Gastrocnemius medialis (tissue), 4 donors: ENCODE results near the gene TET3. TPM values are rescaled to one million over a fixed set of nuclear protein-coding genes. Genes with fewer than 3 reads are reported as not detected.

ENCODE experiments used
- ATAC-seq, 2 donors: fragments of 150-250 bp; one replicate each; pipeline ENCODE4 v1.9.1; 2016
- DNase-seq, 2 donors: peaks; one replicate each; pipeline ENCODE4 v3.0.0-alpha.2; 2019
- H3K27ac ChIP-seq, 4 donors: fragments of 200-600 bp; sonication (generic); 1 replicate in 1 of 4; 2 replicates in 3 of 4; pipeline ENCODE4 v1.5.1; 2016 to 2018; ENCODE audit warnings: mild to moderate bottlenecking in 2 of 4, moderate library complexity in 1 of 4
- H3K27me3 ChIP-seq, 3 donors: fragments of 200-600 bp; sonication (generic) in 2 of 3; 1 replicate in 1 of 3; 2 replicates in 2 of 3; pipeline versions ENCODE4 v1.5.1 to v1.6.0; 2016 to 2019; ENCODE audit warnings: mild to moderate bottlenecking in 1 of 3, moderate library complexity in 1 of 3
- H3K36me3 ChIP-seq, 2 donors: fragments of 200-600 bp; sonication (generic) in 1 of 2; one replicate each; pipeline ENCODE4 v1.5.1; 2017 to 2018
- H3K4me1 ChIP-seq, 2 donors: fragments of 200-600 bp; sonication (generic) in 1 of 2; one replicate each; pipeline ENCODE4 v1.5.1; 2016 to 2017; ENCODE audit warnings: mild to moderate bottlenecking in 2 of 2
- H3K4me3 ChIP-seq, 4 donors: fragments of 200-600 bp; sonication (generic) in 3 of 4; 1 replicate in 1 of 4; 2 replicates in 3 of 4; pipeline ENCODE4 v1.5.1; 2016 to 2019; ENCODE audit warnings: mild to moderate bottlenecking in 2 of 4
- H3K9me3 ChIP-seq, 3 donors: fragments of 200-600 bp; sonication (generic) in 2 of 3; 1 replicate in 1 of 3; 2 replicates in 2 of 3; pipeline ENCODE4 v1.5.1; 2016 to 2019
- POLR2A ChIP-seq, 2 donors: fragments of 450-650 bp; IDR thresholded peaks; one replicate each; pipeline ENCODE4 v1.6.1; 2017; ENCODE audit warnings: antibody characterized with exemption in 2 of 2, mild to moderate bottlenecking in 2 of 2, moderate library complexity in 2 of 2
- in situ Hi-C, 4 donors: fragments of 200-750 bp; cut with MboI; loops; one replicate each; pipeline versions ENCODE4 v1.15.0 to v1.8.0; 2017; ENCODE audit warnings: low sequenced_read_pairs in 4 of 4
- intact Hi-C: fragments of 100-400 bp; cut with DNase I; formaldehyde crosslinking; loops from one replicate; pipeline ENCODE4 v1.15.1; 2023; ENCODE audit warnings: low total_unique reads
- total RNA-seq, 4 donors: library from RNA; depleted of rRNA; stranded (reverse); fragments of >200 nt; gene quantifications; one replicate each; pipeline versions ENCODE4 v1.1.0 to v1.2.3, GENCODE V29; 2016
- TF ChIP-seq, protein P1 (sequence below), 5 experiments: fragments of 450-650 bp in 3 of 5; fragments of 200-600 bp in 2 of 5; sonication (generic) in 2 of 5; IDR thresholded peaks in 4 of 5; conservative IDR thresholded peaks in 1 of 5; 1 replicate in 4 of 5; 2 replicates in 1 of 5; pipeline ENCODE4 v1.5.1; 2016 to 2019; ENCODE audit warnings: antibody characterized with exemption in 5 of 5, mild to moderate bottlenecking in 3 of 5, moderate library complexity in 3 of 5

Gene TET3
- total RNA-seq, 4 donors from 2014 or later = 2.1 to 3.3 (median 2.9) TPM

DNA sequence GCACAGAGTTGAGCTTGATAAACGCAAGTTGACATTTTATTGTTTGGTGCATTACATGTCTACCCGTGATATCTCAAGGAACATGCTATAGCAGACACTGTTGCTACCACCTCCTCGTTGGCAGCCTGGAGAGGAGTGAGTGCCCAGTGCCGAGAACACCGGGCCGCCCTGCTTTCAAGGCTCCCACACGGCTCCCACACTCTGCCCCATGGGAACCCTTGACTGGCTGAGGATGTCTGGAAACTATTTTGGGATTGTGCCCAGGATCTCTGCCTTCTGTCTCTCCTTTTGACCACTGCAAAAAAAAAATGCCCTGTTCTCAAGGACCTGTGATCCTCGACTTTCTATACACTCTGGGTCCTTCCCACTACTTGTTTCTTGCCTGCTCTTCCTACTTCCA lies 21.1 kb downstream of the TET3 start:
- intact Hi-C loops = loop anchor here (10.0 kb wide), 1 partner anchor 139 kb away; the partner anchor contains the start of gene BOLA3
- Histone ChIP-seq H3K4me1 (peaks cover 40 to 43% of the 10 kb centered on the region in 2 donors), H3K9me3 (no peaks in the 10 kb centered on the region), H3K27me3 (no peaks in the 10 kb centered on the region), H3K27ac (no peak overlapping the region), H3K4me3 (no peak overlapping the region), H3K36me3 (no peaks in the 10 kb centered on the region)
- TF ChIP-seq, protein P1, sequence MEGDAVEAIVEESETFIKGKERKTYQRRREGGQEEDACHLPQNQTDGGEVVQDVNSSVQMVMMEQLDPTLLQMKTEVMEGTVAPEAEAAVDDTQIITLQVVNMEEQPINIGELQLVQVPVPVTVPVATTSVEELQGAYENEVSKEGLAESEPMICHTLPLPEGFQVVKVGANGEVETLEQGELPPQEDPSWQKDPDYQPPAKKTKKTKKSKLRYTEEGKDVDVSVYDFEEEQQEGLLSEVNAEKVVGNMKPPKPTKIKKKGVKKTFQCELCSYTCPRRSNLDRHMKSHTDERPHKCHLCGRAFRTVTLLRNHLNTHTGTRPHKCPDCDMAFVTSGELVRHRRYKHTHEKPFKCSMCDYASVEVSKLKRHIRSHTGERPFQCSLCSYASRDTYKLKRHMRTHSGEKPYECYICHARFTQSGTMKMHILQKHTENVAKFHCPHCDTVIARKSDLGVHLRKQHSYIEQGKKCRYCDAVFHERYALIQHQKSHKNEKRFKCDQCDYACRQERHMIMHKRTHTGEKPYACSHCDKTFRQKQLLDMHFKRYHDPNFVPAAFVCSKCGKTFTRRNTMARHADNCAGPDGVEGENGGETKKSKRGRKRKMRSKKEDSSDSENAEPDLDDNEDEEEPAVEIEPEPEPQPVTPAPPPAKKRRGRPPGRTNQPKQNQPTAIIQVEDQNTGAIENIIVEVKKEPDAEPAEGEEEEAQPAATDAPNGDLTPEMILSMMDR (IDR thresholded peaks at IDR 0.05 in 4 of 5, conservative IDR thresholded peaks at IDR 0.05 in 1 of 5) = no peak
- TF ChIP-seq POLR2A (IDR thresholded peaks at IDR 0.05) = no peak
- in situ Hi-C loops = no loop called here
- DNase-seq (no peak), ATAC-seq (no peak)

DNA sequence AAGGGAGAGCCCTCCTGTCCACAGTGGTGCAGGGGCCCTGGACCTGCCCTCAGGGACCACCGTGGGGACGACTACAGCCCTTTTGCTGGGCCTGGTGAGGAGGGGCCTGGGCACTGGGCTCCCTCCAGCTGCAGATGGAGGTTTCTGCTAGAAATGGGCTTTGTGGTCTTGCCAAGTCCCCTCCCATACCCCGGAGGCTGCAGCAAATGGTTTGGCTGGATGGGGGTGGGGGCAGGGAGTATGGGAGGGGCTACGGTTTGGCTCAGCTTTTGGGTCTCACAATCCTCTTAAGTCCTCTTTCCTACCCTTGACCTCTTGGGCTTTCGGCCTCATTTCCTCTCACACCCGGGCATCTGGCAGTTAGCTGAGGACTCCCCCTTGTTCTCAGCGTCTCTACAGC lies 21.7 kb downstream of the TET3 start:
- ATAC-seq (no peak), DNase-seq (no peak)
- Histone ChIP-seq H3K4me1 (peaks cover 40 to 43% of the 10 kb centered on the region in 2 donors), H3K36me3 (no peaks in the 10 kb centered on the region), H3K4me3 (no peak overlapping the region), H3K27ac (no peak overlapping the region), H3K27me3 (no peaks in the 10 kb centered on the region), H3K9me3 (no peaks in the 10 kb centered on the region)
- TF ChIP-seq, protein P1 (IDR thresholded peaks at IDR 0.05 in 4 of 5, conservative IDR thresholded peaks at IDR 0.05 in 1 of 5) = no peak
- no peak for TF ChIP-seq POLR2A (IDR thresholded peaks at IDR 0.05)
- intact Hi-C loops = loop anchor here (10.0 kb wide), 1 partner anchor 138 kb away; the partner anchor contains the start of gene BOLA3
- in situ Hi-C loops = no loop called here

DNA sequence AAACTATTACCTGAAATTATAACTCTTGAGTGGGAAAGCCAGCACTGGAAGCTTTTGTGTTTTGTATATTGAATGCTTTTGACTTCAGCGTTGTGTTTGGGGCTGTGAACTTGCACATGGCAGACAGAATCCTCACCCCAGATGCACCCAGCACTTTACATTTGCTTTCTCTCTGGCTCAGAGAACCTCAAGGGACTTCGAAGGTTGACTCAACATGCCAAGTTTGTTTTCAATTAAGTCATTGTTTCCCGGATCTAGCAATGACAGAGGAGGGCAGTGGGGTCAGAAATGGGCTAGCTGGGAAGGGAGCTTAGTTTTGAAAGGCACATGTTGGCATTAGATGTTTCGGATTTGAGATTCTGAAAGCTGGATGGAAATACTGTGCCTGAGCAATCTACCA lies 22.4 kb downstream of the TET3 start:
- Histone ChIP-seq H3K27me3 (no peaks in the 10 kb centered on the region), H3K27ac (no peak overlapping the region), H3K9me3 (no peaks in the 10 kb centered on the region), H3K4me3 (no peak overlapping the region), H3K4me1 (peaks cover 40 to 43% of the 10 kb centered on the region in 2 donors), H3K36me3 (no peaks in the 10 kb centered on the region)
- TF ChIP-seq POLR2A (IDR thresholded peaks at IDR 0.05) = no peak
- TF ChIP-seq, protein P1 (IDR thresholded peaks at IDR 0.05 in 4 of 5, conservative IDR thresholded peaks at IDR 0.05 in 1 of 5) = no peak
- DNase-seq (no peak), ATAC-seq (no peak)
- intact Hi-C loops (loop anchor here (10.0 kb wide), 1 partner anchor 138 kb away; the partner anchor contains the start of gene BOLA3), in situ Hi-C loops (no loop called here)

DNA sequence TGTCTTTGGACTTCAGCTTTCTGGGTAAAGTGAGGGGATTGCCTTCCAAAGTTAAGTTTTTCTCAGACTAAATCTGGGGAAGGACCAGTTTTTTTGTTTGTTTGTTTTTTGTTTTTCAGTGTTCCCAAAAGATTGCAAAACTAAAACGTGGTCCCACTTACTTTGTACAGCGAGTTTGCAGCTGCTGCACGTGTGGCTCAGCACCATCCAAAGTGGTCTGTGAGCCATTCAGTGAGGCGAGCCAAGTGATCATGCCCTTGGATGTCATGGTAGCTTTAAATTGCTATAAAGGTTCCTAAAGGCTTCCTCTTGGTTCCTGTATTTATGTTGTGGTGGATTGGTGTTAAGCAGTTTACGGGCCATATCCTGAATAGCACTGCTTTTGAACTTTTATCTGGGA lies 23.0 kb downstream of the TET3 start:
- TF ChIP-seq, protein P1 (IDR thresholded peaks at IDR 0.05 in 4 of 5, conservative IDR thresholded peaks at IDR 0.05 in 1 of 5) = no peak
- TF ChIP-seq POLR2A (IDR thresholded peaks at IDR 0.05) = no peak
- peaks cover 40 to 43% of the 10 kb centered on the region in 2 donors for H3K4me1 ChIP-seq
- ATAC-seq = no peak

More for the DNA sequence above, 23.0 kb downstream of the TET3 start:
- Histone ChIP-seq H3K9me3 (no peaks in the 10 kb centered on the region), H3K4me3 (no peak overlapping the region), H3K27me3 (no peaks in the 10 kb centered on the region), H3K36me3 (no peaks in the 10 kb centered on the region), H3K27ac (no peak overlapping the region)
- no peak for DNase-seq
- in situ Hi-C loops = no loop called here
- intact Hi-C loops = loop anchor here (10.0 kb wide), 1 partner anchor 137 kb away; the partner anchor contains the start of gene BOLA3
